Stomach (tissue), 9 donors: ENCODE results near the gene DNAJB9. TPM values are rescaled to one million over a fixed set of nuclear protein-coding genes. Genes with fewer than 3 reads are reported as not detected.
A peak's percentile ranks its signal among the peaks of the same experiment; 100 is the strongest.

ENCODE experiments used
- DNase-seq, 2 donors: peaks; one replicate each; pipeline versions ENCODE4 v3.0.0 to v3.0.0-alpha.2; 2013 to 2019
- H3K27ac ChIP-seq, 5 donors: fragments of 200-600 bp in 4 of 5; sonication (generic) in 4 of 5; one replicate each; pipeline ENCODE4 v1.5.1; 2013 to 2019; ENCODE audit warnings: mild to moderate bottlenecking in 1 of 5, moderate library complexity in 1 of 5
- H3K27me3 ChIP-seq, 3 donors: fragments of 200-600 bp; sonication (generic); one replicate each; pipeline ENCODE4 v1.5.1; 2017 to 2019; ENCODE audit warnings: mixed run types in 1 of 3
- H3K36me3 ChIP-seq, 4 donors: fragments of 200-600 bp; sonication (generic); 1 replicate in 3 of 4; 2 replicates in 1 of 4; pipeline ENCODE4 v1.5.1; 2016 to 2019
- H3K4me1 ChIP-seq, 4 donors: fragments of 200-600 bp; sonication (generic); one replicate each; pipeline ENCODE4 v1.5.1; 2016 to 2019
- H3K4me3 ChIP-seq, 4 donors: fragments of 200-600 bp; sonication (generic) in 3 of 4; one replicate each; pipeline ENCODE4 v1.5.1; 2016 to 2019; ENCODE audit warnings: mild to moderate bottlenecking in 1 of 4
- H3K9me3 ChIP-seq, 4 donors: fragments of 200-600 bp; sonication (generic); one replicate each; pipeline ENCODE4 v1.5.1; 2016 to 2019
- EP300 ChIP-seq: sonication (generic); formaldehyde crosslinking; IDR thresholded peaks from one replicate; pipeline ENCODE4 v1.6.1; 2017; ENCODE audit warnings: antibody characterized with exemption
- POLR2A ChIP-seq, 4 donors: fragments of 450-650 bp; IDR thresholded peaks; one replicate each; pipeline ENCODE4 v1.6.1; 2016; ENCODE audit warnings: antibody characterized with exemption in 4 of 4, control low read depth in 2 of 4, mild to moderate bottlenecking in 1 of 4, moderate library complexity in 1 of 4
- POLR2AphosphoS5 ChIP-seq, 3 donors: sonication (generic); formaldehyde crosslinking; IDR thresholded peaks; one replicate each; pipeline ENCODE4 v1.6.1; 2016; ENCODE audit warnings: antibody characterized with exemption in 3 of 3
- WGBS, 5 donors: extraction: QIAGEN DNeasy Blood & Tissue Kit in 3 of 5; methylation state at CpG; one replicate each; pipeline versions ENCODE4 v1.1.5 to v1.1.7; 2013 to 2018; 5-methylcytosine and 5-hydroxymethylcytosine counted together
- intact Hi-C: fragments of 100-400 bp; cut with DNase I; formaldehyde crosslinking; loops from one replicate; pipeline ENCODE4 v1.15.1; 2023; ENCODE audit warnings: low total_unique reads
- polyA plus RNA-seq, 3 donors: library from polyadenylated mRNA; stranded (reverse); fragments of 200-250 nt; gene quantifications; one replicate each; pipeline ENCODE4 v1.2.3, GENCODE V29; 2013
- total RNA-seq, 5 donors: library from RNA; depleted of rRNA; stranded (reverse); fragments of >200 nt; gene quantifications; one replicate each; pipeline versions ENCODE4 v1.1.0 to v1.2.3, GENCODE V29; 2014 to 2016
- TF ChIP-seq, protein P1 (sequence below), 7 experiments: fragments of 450-650 bp in 4 of 7; fragments of 200-600 bp in 3 of 7; sonication (generic) in 3 of 7; IDR thresholded peaks; one replicate each; pipeline ENCODE4 v1.5.1; 2016 to 2019; ENCODE audit warnings: antibody characterized with exemption in 7 of 7, control low read depth in 2 of 7, mild to moderate bottlenecking in 1 of 7
- donor health status: healthy with polysubstance abuse.
- donor health status: Bipolar disorder and iron deficiency.
- donor health status: healthy.

Gene DNAJB9
- total and polyA plus RNA-seq, 8 donors = 2.6 to 218 (median 15.3) TPM

DNA sequence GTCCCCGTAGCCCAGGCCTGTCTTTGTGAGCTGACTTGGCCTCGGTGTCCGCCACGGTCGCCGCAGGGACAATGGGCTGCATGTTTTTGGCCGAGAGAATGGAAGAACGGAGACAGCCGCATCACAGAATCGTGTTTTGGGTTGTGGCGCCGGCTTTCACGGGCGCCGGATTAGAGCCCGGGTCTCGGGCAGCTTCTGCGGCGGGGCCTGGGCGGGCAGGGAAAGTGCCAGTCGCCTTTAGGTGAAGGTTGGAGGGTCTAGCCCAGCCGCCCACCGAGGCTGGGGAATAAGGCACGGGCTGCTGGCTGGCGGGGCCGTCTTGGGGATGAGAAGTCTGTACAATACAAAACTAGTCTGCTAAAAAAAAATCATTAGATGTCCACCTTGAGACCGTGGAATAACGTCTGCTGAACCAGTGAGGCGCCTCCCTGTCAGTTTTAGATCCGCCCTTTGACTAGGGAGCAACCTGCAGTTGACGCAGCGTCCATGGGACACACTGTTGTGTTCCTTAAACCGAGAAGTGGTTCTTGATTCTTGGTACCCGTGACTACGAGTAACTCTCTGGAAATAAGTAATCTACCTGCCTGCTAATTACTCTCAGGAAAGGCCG lies 577 bp downstream of the DNAJB9 start:
- Histone ChIP-seq H3K36me3 (peaks cover 0 to 34% (median 28%) of the 10 kb centered on the region in 4 donors), H3K27ac (peak overlapping the region; percentile 94 to 98 (median 96)), H3K4me1 (peaks cover 17 to 59% (median 40%) of the 10 kb centered on the region in 4 donors), H3K27me3 (no peaks in the 10 kb centered on the region), H3K4me3 (peak overlapping the region; percentile 72 to 89 (median 86)), H3K9me3 (no peaks in the 10 kb centered on the region)
- DNase-seq = peak; percentile 55 to 76
- TF ChIP-seq EP300 (no peak), POLR2AphosphoS5 (IDR thresholded peaks at IDR 0.05) (peak; percentile 58 to 66 (median 60))
- WGBS, 5 donors = 0% methylated on average over 29 to 36 of the region's 36 CpGs
- intact Hi-C loops = no loop called here

DNA sequence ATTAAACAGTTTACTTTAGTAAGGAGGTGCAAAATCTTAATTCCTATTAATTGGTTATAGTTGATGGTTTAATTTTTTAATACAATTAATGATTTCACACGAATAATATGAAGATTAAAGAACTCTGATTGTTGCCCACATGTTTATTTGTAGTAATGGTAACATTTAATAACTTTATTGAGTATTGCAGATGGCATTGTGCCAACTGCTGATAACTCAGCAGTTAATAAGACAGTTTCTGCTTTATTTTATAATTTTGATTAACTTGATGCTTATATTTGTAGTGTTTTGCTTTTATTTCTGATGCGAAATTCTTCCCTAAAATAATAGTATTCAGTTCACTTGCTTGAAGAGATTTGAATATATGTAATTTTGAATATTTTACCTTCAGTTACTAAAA lies 2.8 kb downstream of the DNAJB9 start:
- H3K27me3 ChIP-seq = no peaks in the 10 kb centered on the region
- TF ChIP-seq EP300 = no peak
- no peak for TF ChIP-seq POLR2AphosphoS5 (IDR thresholded peaks at IDR 0.05)
- TF ChIP-seq POLR2A (IDR thresholded peaks at IDR 0.05) = no peak
- TF ChIP-seq, protein P1, sequence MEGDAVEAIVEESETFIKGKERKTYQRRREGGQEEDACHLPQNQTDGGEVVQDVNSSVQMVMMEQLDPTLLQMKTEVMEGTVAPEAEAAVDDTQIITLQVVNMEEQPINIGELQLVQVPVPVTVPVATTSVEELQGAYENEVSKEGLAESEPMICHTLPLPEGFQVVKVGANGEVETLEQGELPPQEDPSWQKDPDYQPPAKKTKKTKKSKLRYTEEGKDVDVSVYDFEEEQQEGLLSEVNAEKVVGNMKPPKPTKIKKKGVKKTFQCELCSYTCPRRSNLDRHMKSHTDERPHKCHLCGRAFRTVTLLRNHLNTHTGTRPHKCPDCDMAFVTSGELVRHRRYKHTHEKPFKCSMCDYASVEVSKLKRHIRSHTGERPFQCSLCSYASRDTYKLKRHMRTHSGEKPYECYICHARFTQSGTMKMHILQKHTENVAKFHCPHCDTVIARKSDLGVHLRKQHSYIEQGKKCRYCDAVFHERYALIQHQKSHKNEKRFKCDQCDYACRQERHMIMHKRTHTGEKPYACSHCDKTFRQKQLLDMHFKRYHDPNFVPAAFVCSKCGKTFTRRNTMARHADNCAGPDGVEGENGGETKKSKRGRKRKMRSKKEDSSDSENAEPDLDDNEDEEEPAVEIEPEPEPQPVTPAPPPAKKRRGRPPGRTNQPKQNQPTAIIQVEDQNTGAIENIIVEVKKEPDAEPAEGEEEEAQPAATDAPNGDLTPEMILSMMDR (IDR thresholded peaks at IDR 0.05) = no peak
- H3K4me3 ChIP-seq = peak overlapping the region in 1 of 4 donors; percentile 83
- peaks cover 17 to 48% (median 31%) of the 10 kb centered on the region in 4 donors for H3K4me1 ChIP-seq
- DNase-seq = no peak
- no peaks in the 10 kb centered on the region for H3K9me3 ChIP-seq
- H3K27ac ChIP-seq = no peak overlapping the region
- WGBS, 5 donors = 81 to 92% (median 84%) methylated on average over 2 of the region's 2 CpGs
- H3K36me3 ChIP-seq = peaks cover 2 to 35% (median 26%) of the 10 kb centered on the region in 4 donors
- intact Hi-C loops = no loop called here

DNA sequence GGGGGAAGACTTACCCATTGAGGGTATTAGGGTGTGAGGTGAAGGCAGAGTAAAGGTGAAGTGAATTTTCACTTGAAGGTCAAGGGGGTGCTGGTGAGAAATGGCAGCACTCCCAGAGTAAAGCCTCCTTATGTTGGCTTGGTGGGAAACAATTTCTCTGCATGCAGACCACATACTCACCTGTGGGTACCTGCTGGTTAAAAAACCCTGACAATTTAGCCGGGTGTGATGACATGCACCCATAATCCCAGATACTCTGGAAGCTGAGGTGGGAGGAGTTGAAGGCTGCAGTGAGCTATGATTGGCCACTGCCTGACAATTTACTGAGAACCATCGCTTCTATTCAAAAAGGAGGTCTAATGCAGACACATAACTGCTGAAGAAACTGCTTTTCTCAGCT lies 5.5 kb downstream of the DNAJB9 start:
- intact Hi-C loops = no loop called here
- WGBS, 5 donors = 64 to 95% (median 92%) methylated on average over 2 of the region's 2 CpGs
- H3K27ac ChIP-seq = no peak overlapping the region

DNA sequence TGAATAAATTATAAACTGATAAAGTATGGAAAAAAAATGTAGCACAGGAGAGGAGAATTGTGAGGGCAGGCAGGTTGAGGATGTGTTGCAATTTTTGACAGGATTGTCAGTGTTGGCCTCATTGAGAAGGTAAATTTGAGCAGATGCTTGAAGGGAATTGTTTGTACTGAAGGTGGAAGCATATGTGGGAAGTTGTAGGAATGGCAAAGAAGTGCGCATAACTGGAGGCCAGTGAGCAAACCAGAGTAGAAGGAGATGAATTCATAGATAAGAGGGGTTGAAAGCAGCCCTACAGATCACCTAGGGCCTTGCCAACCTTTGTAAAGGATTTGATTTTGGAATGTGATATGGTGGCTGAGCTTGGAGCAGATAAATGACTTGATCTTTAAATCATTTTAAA lies 6.4 kb downstream of the DNAJB9 start:
- peaks cover 6 to 27% (median 18%) of the 10 kb centered on the region in 4 donors for H3K4me1 ChIP-seq
- 96 to 100% (median 100%) methylated on average over 1 of the region's 1 CpG for WGBS, 5 donors

More for the DNA sequence above, 5.5 kb downstream of the DNAJB9 start:
- no peaks in the 10 kb centered on the region for H3K27me3 ChIP-seq
- TF ChIP-seq EP300 (no peak), POLR2A (IDR thresholded peaks at IDR 0.05) (no peak), POLR2AphosphoS5 (IDR thresholded peaks at IDR 0.05) (no peak)
- TF ChIP-seq, protein P1 (IDR thresholded peaks at IDR 0.05) = no peak
- H3K36me3 ChIP-seq = peaks cover 10 to 48% (median 40%) of the 10 kb centered on the region in 4 donors
- no peak for DNase-seq
- no peak overlapping the region for H3K4me3 ChIP-seq
- peaks cover 6 to 33% (median 20%) of the 10 kb centered on the region in 4 donors for H3K4me1 ChIP-seq
- H3K9me3 ChIP-seq = peaks cover 0 to 10% (median under 1%) of the 10 kb centered on the region in 4 donors

More for the DNA sequence above, 6.4 kb downstream of the DNAJB9 start:
- no peaks in the 10 kb centered on the region for H3K27me3 ChIP-seq
- no peak overlapping the region for H3K4me3 ChIP-seq
- no peak overlapping the region for H3K27ac ChIP-seq
- no peak for DNase-seq
- peaks cover 10 to 48% (median 42%) of the 10 kb centered on the region in 4 donors for H3K36me3 ChIP-seq
- peaks cover 0 to 10% (median 1%) of the 10 kb centered on the region in 4 donors for H3K9me3 ChIP-seq
- TF ChIP-seq, protein P1 (IDR thresholded peaks at IDR 0.05) = no peak
- TF ChIP-seq EP300 (no peak), POLR2AphosphoS5 (IDR thresholded peaks at IDR 0.05) (no peak), POLR2A (IDR thresholded peaks at IDR 0.05) (no peak)
- intact Hi-C loops = no loop called here
